Measurements from ENCODE around the gene MAGEC1.
"Not testable (repeated sequence)": the region's sequence is repeated elsewhere in the genome, so short reads cannot be mapped to it uniquely, and the experiment has no call there.

The MAGEC1 gene, protein sequence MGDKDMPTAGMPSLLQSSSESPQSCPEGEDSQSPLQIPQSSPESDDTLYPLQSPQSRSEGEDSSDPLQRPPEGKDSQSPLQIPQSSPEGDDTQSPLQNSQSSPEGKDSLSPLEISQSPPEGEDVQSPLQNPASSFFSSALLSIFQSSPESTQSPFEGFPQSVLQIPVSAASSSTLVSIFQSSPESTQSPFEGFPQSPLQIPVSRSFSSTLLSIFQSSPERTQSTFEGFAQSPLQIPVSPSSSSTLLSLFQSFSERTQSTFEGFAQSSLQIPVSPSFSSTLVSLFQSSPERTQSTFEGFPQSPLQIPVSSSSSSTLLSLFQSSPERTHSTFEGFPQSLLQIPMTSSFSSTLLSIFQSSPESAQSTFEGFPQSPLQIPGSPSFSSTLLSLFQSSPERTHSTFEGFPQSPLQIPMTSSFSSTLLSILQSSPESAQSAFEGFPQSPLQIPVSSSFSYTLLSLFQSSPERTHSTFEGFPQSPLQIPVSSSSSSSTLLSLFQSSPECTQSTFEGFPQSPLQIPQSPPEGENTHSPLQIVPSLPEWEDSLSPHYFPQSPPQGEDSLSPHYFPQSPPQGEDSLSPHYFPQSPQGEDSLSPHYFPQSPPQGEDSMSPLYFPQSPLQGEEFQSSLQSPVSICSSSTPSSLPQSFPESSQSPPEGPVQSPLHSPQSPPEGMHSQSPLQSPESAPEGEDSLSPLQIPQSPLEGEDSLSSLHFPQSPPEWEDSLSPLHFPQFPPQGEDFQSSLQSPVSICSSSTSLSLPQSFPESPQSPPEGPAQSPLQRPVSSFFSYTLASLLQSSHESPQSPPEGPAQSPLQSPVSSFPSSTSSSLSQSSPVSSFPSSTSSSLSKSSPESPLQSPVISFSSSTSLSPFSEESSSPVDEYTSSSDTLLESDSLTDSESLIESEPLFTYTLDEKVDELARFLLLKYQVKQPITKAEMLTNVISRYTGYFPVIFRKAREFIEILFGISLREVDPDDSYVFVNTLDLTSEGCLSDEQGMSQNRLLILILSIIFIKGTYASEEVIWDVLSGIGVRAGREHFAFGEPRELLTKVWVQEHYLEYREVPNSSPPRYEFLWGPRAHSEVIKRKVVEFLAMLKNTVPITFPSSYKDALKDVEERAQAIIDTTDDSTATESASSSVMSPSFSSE

DNA sequence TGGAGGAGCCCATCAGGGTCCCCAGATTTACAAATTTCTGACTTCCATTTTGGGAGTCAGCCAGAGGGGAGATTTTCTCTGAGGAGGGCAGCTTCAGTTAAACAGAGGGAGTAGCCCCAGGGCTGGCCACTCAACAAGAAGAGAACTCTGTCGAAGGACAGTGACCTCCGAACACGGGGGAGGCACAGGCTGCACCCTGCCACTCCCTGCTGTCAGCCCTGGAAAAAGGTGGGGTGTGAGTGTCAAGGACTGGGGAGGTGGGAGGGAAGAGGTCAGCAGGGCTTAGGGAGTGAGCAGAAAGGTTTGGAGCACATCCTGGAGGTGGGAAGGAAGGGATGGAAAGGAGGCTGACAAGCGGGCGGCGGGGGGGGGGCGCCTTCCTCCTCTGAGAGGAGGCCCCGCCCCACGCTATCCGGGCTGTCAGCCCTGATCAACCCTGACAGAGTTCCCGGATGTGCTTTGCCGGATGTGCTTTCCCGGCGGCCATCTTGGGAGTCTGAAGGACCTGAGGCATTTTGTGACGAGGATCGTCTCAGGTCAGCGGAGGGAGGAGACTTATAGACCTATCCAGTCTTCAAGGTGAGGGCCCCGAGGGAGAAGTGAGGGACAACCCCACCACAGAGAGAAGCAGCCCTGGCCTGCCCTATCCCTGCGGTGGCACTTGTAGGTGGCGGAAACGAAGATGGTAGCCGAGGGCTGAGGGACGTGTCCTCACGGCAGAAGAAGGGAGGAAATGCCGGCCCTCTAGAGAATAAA is at the start of gene MAGEC1:
Gene MAGEC1 (plus strand): TSS at position 495 of the 756 bp plus-strand sequence. CDS start 1,179 bp downstream, outside the sequence.
- no peak for DNase-seq

DNA sequence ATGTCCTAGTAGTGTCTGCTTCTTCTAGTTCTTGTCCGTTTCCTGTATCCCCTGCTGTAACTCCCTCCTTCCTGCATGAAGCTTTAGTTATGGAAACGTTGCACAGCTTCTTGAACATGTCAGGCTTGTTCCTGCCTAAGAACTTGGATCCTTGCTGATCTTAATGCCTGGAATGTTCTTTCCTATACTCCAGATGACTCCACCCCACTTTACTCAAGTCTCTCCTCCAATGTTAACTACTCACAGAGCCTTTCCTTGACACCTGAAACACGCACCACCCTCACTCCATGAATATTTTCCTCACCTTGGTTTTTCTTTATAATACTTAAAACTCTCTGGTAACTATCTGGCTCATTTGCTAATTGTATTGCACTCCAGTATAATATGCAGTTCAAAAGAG is 46.2 kb upstream of the MAGEC1 start:
- no peak for DNase-seq

DNA sequence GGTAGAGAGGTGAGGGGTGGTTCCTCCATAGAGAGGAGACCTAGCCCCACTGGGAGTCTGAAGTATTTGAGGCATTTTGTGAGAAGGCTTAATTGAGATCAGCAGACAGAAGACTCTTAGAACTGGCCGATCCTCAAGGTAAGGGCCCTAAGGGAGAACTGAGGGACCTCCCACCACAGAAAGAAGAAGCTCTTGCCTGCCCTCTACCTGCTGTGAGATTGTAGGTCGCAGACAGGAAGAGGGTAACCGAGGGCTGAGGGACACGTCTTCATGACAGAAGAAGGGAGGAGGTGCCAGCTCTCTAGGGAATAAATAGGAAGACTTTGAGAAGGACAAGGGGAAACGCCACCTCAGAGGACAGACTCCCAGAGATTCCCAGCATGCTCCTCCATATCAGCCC is 24.1 kb upstream of the MAGEC1 start:
- no peak for DNase-seq

DNA sequence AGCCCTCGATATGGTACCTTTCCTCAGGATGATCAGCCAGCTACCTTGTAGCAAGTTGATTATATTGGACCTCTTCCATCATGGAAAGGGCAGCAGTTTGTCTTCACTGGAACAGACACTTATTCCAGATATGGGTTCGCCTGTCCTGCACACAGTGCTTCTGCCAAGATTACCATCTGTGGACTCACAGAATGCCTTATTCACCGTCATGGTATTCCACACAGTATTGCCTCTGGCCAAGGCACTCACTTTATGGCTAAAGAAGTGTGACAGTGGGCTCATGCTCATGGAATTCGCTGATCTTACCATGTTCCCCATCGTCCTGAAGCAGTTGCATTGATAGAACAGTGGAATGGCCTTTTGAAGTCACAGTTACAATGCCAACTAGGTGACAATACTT is 14.9 kb upstream of the MAGEC1 start:
- not testable (repeated sequence) for DNase-seq

DNA sequence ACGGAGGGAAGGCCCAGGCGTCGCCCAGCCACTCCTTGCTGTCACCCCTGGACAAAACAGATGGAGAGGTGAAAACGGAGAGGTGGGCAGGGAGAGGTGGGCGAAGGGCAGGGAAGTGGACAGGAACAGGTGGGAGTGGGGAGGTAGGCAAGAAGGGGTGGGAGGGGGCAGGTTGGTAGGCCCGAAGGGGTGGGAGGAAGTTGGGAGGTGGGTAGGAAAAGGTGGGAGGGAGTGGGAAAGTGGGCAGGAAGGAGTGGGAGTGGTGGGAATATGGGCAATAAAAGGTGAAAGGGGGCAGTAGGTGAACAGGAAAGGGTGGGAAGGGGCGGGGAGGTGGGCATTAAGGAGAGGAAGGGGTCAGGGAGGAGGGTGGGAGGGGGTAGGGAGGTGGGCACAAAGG is 9.0 kb upstream of the MAGEC1 start:
- no peak for DNase-seq

DNA sequence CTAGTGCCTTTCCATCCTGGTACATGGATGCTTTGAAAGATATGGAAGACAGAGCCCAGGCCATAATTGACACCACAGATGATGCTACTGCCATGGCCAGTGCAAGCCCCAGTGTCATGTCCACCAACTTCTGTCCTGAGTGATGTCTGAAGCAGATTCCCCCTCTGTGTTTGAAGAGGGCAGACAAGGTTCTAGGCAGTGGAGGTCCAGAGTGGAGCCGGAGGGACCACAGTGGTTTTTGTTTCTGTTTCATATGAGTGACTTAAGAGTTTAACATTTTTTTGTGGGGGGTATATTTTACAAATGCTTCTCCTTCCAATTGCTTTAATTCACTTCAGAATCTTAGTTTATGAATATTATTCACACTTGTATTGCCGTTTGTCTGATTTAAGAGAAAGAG is 6.0 kb upstream of the MAGEC1 start:
- DNase-seq: no peak

DNA sequence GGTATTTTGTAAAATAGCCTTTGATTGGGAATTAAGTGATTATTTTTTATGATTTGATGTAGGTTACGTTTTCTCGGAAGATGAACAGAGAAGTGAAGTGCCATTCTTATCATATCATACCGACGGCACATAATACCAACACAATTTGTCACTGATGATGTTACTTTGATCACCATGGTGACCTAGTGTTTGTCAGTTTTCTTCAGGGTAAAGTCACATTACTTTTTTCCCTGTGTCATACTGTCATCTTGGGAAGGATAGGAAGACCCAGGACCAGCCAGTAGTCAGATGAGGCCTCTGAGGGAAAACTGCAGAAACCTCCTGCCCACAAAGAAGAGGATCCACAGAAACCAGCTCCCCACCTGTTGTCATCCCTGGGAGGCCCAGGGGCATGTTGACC is 1.3 kb upstream of the MAGEC1 start:
- no peak for DNase-seq

DNA sequence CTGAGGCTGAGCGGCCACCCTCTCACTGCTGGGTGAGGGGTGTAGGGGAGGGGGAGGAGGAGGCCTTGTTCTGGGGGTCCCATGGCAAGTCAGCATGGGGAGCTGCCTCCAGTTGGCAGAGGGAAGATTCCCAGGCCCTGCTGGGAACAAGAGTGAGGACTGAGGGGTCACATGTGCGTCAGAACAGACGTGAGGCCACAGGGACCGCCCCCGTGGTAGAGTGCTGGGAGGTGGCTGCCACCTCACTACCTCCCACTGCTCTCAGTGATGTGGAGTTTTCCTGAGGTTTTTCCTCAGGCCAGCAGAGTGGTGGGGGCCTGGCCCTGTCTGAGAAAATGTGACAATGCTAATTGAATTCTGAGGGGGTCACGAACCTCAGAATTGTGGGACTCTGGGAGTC is 568 bp downstream of the MAGEC1 start:
- DNase-seq: no peak

DNA sequence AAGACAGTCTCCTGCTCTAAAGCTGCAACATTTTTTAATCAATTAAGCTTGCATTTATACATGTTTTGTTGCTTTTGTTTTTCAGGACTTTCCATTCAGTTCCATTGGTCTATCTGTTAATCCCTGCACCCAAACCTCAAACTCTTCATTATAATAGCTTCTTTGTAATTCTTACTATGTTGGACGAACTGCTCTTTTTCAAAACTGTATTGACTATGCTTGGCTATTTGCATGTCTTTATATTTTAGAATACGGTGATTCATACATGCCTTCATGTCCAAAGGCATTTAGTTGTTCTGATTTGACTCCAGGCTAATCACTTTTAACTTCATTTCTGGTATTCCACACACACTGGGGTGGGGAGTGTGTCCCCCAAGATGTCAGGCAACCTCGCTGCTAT is 14.1 kb downstream of the MAGEC1 start:
- DNase-seq: no peak

DNA sequence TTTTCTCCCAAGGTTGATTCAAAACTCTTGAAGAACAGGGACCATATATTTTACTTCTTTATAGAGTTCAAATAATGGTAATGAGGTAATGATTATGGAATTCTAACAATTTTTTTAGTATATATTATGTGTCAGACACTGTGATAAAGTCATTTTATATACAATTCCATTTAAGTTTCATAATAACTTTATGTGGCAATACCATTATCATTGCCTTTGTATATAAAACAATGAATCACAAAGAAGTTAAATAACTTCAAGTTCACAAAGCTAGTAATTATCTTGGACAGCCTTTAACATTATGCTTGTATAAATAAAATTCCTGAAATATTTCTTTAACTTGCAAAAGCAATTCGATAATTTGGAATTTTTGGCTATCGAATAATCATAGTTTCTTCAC is 20.6 kb downstream of the MAGEC1 start:
- no peak for DNase-seq

DNA sequence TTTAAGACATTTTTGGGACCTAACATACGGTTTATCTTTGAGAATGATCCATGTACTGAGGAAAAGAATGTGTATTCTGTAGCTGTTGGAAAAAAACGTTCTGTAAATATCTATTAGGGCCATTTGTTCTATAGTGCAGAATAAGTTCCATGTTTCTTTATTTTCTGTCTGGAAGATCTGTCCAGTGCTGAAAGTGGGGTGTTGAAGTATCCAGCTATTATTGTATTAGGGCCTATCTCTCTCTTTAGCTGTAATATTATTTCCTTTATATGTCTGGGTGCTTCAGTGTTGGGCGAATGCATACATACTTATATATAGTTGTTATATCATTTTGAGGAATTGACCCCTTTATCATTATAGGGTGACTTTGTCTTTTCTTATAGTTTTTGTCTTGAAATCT is 24.7 kb downstream of the MAGEC1 start:
- no peak for DNase-seq

DNA sequence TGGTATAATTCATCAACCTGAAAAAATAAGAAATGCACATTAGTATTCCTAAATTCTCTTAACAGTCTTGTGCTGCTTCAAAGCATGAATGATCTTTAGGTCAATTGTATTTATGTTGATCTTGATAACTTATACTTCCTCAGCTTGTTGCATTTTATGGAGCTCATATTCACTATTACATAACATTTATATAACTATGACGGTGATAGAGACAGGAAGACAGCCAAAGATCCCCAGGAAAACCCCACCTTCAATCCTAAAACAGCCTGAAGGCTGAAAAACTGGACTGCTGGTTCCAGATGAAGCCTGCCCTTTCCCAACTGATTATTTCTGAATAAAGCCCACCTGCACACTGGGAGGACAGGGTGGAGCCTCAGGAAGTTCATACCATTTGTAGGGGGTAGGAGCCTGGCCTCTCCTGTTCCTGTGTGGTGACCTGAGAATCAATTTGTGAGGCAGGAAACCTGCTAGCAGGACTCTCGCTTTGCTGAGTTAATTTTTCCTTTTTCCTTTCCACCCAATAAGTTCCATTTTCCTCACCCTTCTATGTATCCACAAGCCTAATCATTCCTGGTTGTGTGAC is 30.5 kb downstream of the MAGEC1 start:
- DNase-seq: no peak

DNA sequence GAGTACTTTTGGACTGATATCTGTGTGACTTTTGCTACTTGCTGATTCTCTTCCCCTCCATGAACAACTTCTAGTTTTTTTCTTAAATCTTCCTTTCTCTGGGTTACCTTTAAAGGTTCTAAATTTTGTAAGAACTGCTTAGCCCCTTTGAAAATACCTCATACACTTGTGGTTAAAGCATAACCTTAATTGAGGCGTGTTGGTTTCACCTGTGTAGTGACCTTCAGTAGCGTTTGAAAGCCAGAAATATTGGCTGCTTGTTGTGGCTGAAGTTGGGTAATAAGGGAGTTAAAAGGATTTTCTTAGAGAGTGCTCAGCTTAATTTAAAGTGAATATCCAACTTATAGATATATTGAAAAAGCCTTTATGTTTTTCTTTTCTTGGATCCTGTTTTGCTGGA is 32.0 kb downstream of the MAGEC1 start:
- no peak for DNase-seq

DNA sequence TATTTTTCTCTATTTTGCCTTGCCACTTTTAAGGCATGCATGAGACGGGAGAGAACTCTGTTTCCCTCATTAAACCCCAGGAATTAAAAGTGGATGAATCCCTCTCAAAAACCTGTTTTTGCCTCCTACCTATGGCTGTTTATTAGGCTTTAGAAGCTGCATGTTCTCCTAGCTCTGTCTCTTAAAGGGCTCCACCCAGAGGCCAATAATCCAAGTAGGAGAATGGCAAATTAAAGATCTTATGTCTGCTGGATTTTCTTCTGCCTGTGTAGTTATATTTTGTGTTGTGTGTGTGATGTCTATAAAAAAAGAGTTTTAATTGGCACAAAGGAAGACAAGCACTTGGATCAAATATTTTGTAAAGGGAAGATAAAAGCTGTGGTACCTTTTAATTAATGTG is 32.4 kb downstream of the MAGEC1 start:
- no peak for DNase-seq

DNA sequence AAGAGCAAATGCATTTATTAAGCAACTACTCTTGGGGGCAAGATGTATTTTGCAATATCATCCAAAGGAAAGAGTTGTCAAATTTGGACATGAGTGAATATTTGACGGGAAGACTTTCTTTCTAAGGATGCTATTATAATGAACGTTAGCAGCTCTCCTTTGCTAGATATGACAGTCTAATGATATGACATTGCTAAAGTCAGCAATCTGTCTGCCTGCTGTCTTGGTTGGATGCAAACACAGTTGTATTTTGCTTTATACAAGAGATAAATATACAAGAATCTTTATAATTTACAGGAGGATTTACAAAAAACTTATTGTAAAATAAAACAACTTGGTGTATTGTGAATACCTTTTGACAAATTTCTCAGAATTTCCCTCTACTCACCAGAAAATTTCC is 37.5 kb downstream of the MAGEC1 start:
- DNase-seq: no peak

DNA sequence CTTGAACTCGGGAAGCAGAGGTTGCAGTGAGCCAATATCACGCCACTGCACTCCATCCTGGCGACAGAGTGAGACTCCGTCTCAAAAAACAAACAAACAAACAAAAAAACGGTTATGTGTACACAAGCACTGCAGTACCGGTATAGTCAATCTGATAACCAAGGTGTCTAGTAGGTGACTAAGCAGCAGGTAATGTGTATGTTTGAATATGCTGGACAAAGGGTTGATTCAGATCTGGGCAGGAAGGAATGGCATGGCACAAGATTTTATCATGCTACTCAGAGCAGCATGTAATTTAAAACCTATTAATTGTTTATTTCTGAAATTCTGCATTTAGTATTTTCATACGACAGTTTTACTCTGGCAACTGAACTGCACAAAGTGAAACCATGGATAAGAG is 41.7 kb downstream of the MAGEC1 start:
- no peak for DNase-seq

DNA sequence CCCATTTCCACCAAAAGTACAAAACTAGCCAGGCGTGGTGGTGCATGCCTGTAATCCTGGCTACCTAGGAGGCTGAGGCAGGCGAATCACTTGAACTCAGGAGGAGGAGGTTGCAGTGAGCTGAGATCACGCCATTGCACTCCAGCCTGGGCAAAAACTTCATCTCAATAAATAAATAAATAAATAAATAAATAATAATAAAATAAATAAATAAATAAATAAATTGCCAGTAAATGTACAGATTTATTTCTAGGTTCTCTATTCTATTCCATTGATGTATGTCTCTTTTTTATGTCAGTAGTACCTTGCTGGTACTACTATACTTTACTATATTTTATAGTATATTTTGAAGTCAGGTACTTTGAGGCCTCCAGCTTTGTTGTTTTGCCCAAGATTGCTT is 43.7 kb downstream of the MAGEC1 start:
- DNase-seq: no peak

DNA sequence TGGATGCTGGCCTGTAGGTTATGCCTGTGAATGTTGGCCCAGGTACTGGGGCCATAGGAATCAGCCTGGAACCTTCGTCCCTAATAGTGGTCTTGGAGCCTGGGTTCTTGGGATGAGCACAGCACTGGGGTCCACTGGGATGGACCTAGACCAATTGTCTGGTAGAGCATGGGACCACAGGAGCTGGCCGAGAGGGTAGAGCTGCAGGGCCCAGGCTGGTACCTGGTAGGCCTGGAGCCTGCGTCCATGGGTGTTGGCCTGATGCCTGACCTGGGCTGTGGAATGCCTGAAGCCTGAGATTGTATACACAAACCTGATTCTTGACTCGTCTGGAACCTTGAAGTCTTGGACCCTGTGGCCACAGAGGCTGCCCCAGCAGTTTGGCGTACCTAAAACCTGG is 48.9 kb downstream of the MAGEC1 start:
- no peak for DNase-seq

DNA sequence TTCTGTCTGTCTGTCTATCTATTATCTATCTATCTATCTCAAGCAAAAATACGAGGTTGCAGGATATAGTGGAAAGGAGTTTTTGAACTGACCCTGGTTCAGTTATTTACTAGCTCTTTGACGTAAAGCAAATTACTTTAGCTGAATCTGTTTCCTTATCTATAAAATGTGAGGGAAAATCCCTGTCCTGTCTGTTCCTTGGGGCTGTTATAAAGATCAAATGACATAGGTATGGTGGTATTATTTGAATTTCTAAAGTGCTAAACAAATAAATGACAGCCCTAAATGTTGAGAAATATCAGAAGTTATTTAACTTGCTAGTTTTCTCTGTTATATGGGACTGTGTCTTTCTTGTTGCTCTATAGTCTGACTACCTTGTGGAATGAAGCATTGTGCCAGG is 55.0 kb downstream of the MAGEC1 start:
- DNase-seq: no peak
